HL-60 (cell line): ENCODE measurements around the gene ZNF346.

Experiments used
- DNase-seq, 2 experiments: peaks; one replicate each; pipeline ENCODE4 v3.0.0-alpha.2; 2010 to 2020; ENCODE audit warnings: low read depth in 1 of 2, low spot score in 1 of 2
- H3K27ac ChIP-seq: fragments of 250-450 bp; sonication (Bioruptor Pico); replicated peaks from 2 replicates; pipeline ENCODE4 v1.5.1; 2020; ENCODE audit warnings: mild to moderate bottlenecking, moderate library complexity
- H3K27me3 ChIP-seq: fragments of 250-450 bp; sonication (Bioruptor Pico); 2 replicates; pipeline ENCODE4 v1.5.1; 2021; ENCODE audit warnings: mild to moderate bottlenecking, moderate library complexity; ENCODE audit not compliant: insufficient read depth, poor library complexity, severe bottlenecking
- H3K4me3 ChIP-seq: replicated peaks from 2 replicates; pipeline ENCODE4 v1.5.1; 2011; ENCODE audit warnings: mild to moderate bottlenecking, control low read depth, low read length; ENCODE audit not compliant: insufficient read depth
- CTCF ChIP-seq: IDR thresholded peaks from one replicate; pipeline ENCODE4 v1.5.1; 2011; ENCODE audit warnings: low read length, control low read depth, inconsistent platforms; ENCODE audit not compliant: insufficient read depth
- GABPA ChIP-seq: IDR thresholded peaks from 2 replicates; pipeline ENCODE4 v1.6.1; 2012; ENCODE audit warnings: low read depth
- POLR2AphosphoS5 ChIP-seq: IDR thresholded peaks from 2 replicates; pipeline ENCODE4 v1.6.1; 2012; ENCODE audit warnings: low read depth
- REST ChIP-seq: IDR thresholded peaks from 2 replicates; pipeline ENCODE4 v1.6.1; 2012; ENCODE audit warnings: low read depth; ENCODE audit not compliant: insufficient replicate concordance
- SPI1 ChIP-seq: IDR thresholded peaks from 2 replicates; pipeline ENCODE4 v1.6.1; 2012; ENCODE audit warnings: low read depth, mild to moderate bottlenecking, borderline replicate concordance

Gene ZNF346

GRCh38 chr5:177049285-177049684 lies 26.8 kb downstream of the ZNF346 start:
- H3K27me3 ChIP-seq, result no peaks in the 10 kb centered on the region
- no peak for DNase-seq
- H3K27ac ChIP-seq, result no peak overlapping the region
- TF ChIP-seq SPI1 (no peak), GABPA (no peak), POLR2AphosphoS5 (no peak), CTCF (no peak), REST (no peak)
- no peak overlapping the region for H3K4me3 ChIP-seq

- Histone ChIP-seq H3K4me3 (no peak overlapping the region), H3K27ac (no peak overlapping the region), H3K27me3 (no peaks in the 10 kb centered on the region)
- TF ChIP-seq SPI1, result no peak
- no peak for TF ChIP-seq GABPA
- no peak for TF ChIP-seq REST
- no peak for DNase-seq
Observed at GRCh38 chr5:177064500-177065277, 42.2 kb downstream of the ZNF346 start.

- TF ChIP-seq CTCF (no peak), SPI1 (no peak), GABPA (no peak), POLR2AphosphoS5 (no peak), REST (no peak)
- Histone ChIP-seq H3K27me3 (no peaks in the 10 kb centered on the region), H3K4me3 (no peak overlapping the region), H3K27ac (no peak overlapping the region)
- no peak for DNase-seq
Observed at GRCh38 chr5:177065491-177065890, 43.0 kb downstream of the ZNF346 start.
